Astrocyte (in vitro differentiated cells and primary cell): ENCODE results near the gene TDRKH. TPM values are rescaled to one million over a fixed set of nuclear protein-coding genes. Genes with fewer than 3 reads are reported as not detected.

ENCODE experiments used
- DNase-seq: peaks from one replicate; pipeline ENCODE4 v3.0.0-alpha.2; 2010; ENCODE audit warnings: low read depth
- FAIRE-seq: peaks from 2 replicates; lab custom pipeline; 2011; peaks lifted over from hg19 to GRCh38; lab: Jason Lieb, UNC
- H2AFZ ChIP-seq: 2 replicates; pipeline ENCODE4 v1.6.0; 2012; ENCODE audit warnings: low read depth, low read length, inconsistent platforms
- H3K27ac ChIP-seq: 2 replicates; pipeline ENCODE4 v1.5.1; 2011; ENCODE audit warnings: low read depth, low read length, inconsistent platforms
- H3K27me3 ChIP-seq: 2 replicates; pipeline ENCODE4 v1.6.0; 2011; ENCODE audit warnings: low read length, inconsistent platforms; ENCODE audit not compliant: insufficient read depth
- H3K36me3 ChIP-seq: 2 replicates; pipeline ENCODE4 v1.5.1; 2011; ENCODE audit warnings: low read length, inconsistent platforms; ENCODE audit not compliant: insufficient read depth
- H3K4me1 ChIP-seq: 2 replicates; pipeline ENCODE4 v1.5.1; 2011; ENCODE audit warnings: low read length, inconsistent platforms; ENCODE audit not compliant: insufficient read depth
- H3K4me2 ChIP-seq: 2 replicates; pipeline ENCODE4 v1.6.0; 2012; ENCODE audit warnings: low read length, inconsistent platforms
- H3K4me3 ChIP-seq: 2 replicates; pipeline ENCODE4 v1.5.1; 2011; ENCODE audit warnings: low read depth, mild to moderate bottlenecking, low read length, inconsistent platforms; ENCODE audit not compliant: insufficient read depth
- H3K79me2 ChIP-seq: 2 replicates; pipeline ENCODE4 v1.6.0; 2012; ENCODE audit warnings: mild to moderate bottlenecking, low read length, inconsistent platforms; ENCODE audit not compliant: insufficient read depth
- H3K9ac ChIP-seq: 2 replicates; pipeline ENCODE4 v1.6.0; 2012; ENCODE audit warnings: mild to moderate bottlenecking, low read length, inconsistent platforms
- H3K9me3 ChIP-seq: 2 replicates; pipeline ENCODE4 v1.5.1; 2012; ENCODE audit warnings: low read depth, mild to moderate bottlenecking, low read length, inconsistent platforms; ENCODE audit not compliant: insufficient read depth
- H4K20me1 ChIP-seq: 2 replicates; pipeline ENCODE4 v1.6.0; 2012; ENCODE audit warnings: low read length, inconsistent platforms; ENCODE audit not compliant: insufficient read depth
- H3K27ac Mint-ChIP-seq: one replicate; pipeline ENCODE4 v1.8.0; 2021; ENCODE audit warnings: mild to moderate bottlenecking, mixed read lengths; ENCODE audit not compliant: unreplicated experiment
- H3K27me3 Mint-ChIP-seq: one replicate; pipeline ENCODE4 v1.8.0; 2021; ENCODE audit warnings: low read depth, mixed read lengths; ENCODE audit not compliant: unreplicated experiment
- H3K36me3 Mint-ChIP-seq: one replicate; pipeline ENCODE4 v1.8.0; 2021; ENCODE audit warnings: low read depth, mixed read lengths; ENCODE audit not compliant: unreplicated experiment
- H3K4me1 Mint-ChIP-seq: one replicate; pipeline ENCODE4 v1.8.0; 2021; ENCODE audit warnings: low read depth, mixed read lengths; ENCODE audit not compliant: unreplicated experiment
- H3K4me3 Mint-ChIP-seq: one replicate; pipeline ENCODE4 v1.8.0; 2021; ENCODE audit warnings: mild to moderate bottlenecking, moderate library complexity, mixed read lengths; ENCODE audit not compliant: unreplicated experiment
- H3K9me3 Mint-ChIP-seq: one replicate; pipeline ENCODE4 v1.8.0; 2021; ENCODE audit warnings: mild to moderate bottlenecking, mixed read lengths; ENCODE audit not compliant: unreplicated experiment
- CTCF ChIP-seq: IDR thresholded peaks from 2 replicates; pipeline ENCODE4 v1.5.1; 2011; ENCODE audit warnings: low read depth, mild to moderate bottlenecking, inconsistent platforms, low read length, moderate library complexity; ENCODE audit not compliant: insufficient read depth
- EZH2 ChIP-seq: IDR thresholded peaks from 2 replicates; pipeline ENCODE4 v1.6.1; 2012; ENCODE audit warnings: mild to moderate bottlenecking, low read length, inconsistent platforms; ENCODE audit not compliant: insufficient read depth
- total RNA-seq: library from RNA; stranded (reverse); gene quantifications from 2 replicates; pipeline ENCODE4 v1.2.1, GENCODE V29; 2021

Gene TDRKH
- total RNA-seq, 1 donor from 2014 or later: 7.5 TPM

- no peak overlapping the region for H3K27ac ChIP-seq
- H3K4me3 Mint-ChIP-seq: no peak overlapping the region
- no peak overlapping the region for H3K4me3 ChIP-seq
- H3K4me1 Mint-ChIP-seq: peaks cover 1% of the 10 kb centered on the region
- no peaks in the 10 kb centered on the region for H4K20me1 ChIP-seq
- no peaks in the 10 kb centered on the region for H3K36me3 ChIP-seq
- FAIRE-seq: no peak
- peaks cover 69% of the 10 kb centered on the region for H3K27me3 Mint-ChIP-seq
- no peaks in the 10 kb centered on the region for H3K9me3 Mint-ChIP-seq
- no peak for TF ChIP-seq EZH2
- TF ChIP-seq CTCF: no peak
- H3K27me3 ChIP-seq: peaks cover 78% of the 10 kb centered on the region
- DNase-seq: no peak
- no peak overlapping the region for H3K4me2 ChIP-seq
- H3K4me1 ChIP-seq: no peaks in the 10 kb centered on the region
- no peak overlapping the region for H3K27ac Mint-ChIP-seq
- no peaks in the 10 kb centered on the region for H3K9me3 ChIP-seq
- no peak overlapping the region for H2AFZ ChIP-seq
- H3K9ac ChIP-seq: no peak overlapping the region
- no peaks in the 10 kb centered on the region for H3K79me2 ChIP-seq
- peaks cover 7% of the 10 kb centered on the region for H3K36me3 Mint-ChIP-seq
These were observed 13.6 kb upstream of the TDRKH start for GRCh38 chr1:151803915-151804314.

DNA sequence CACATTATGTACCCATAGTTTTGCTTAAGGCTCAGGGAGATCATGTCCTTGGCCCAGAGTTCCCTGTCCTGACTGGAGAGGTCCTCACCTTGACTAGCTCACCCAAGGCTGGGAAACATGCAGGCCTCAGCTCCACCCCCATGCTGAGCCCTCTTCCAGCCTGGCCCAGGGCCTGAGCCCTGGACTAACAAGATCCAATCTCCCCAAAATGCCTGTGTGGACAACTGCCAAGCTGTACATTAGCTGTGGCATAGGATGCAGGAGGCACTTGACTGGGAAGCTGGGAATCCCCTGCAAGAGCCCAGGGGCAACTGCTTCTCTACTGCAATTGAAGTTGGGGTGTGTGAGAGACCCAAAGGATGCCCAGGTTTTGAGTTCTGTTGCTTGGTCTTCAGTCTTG, 12.9 kb upstream of the TDRKH start:
- no peak overlapping the region for H2AFZ ChIP-seq
- no peaks in the 10 kb centered on the region for H3K4me1 ChIP-seq
- H3K9me3 Mint-ChIP-seq: no peaks in the 10 kb centered on the region
- peaks cover 69% of the 10 kb centered on the region for H3K27me3 Mint-ChIP-seq
- H3K27ac Mint-ChIP-seq: no peak overlapping the region
- H3K36me3 Mint-ChIP-seq: peaks cover 7% of the 10 kb centered on the region
- no peak overlapping the region for H3K27ac ChIP-seq
- H4K20me1 ChIP-seq: no peaks in the 10 kb centered on the region
- no peaks in the 10 kb centered on the region for H3K9me3 ChIP-seq
- DNase-seq (no peak), FAIRE-seq (no peak)
- H3K4me3 Mint-ChIP-seq: no peak overlapping the region
- no peak for TF ChIP-seq EZH2
- TF ChIP-seq CTCF: no peak
- H3K4me1 Mint-ChIP-seq: peaks cover 1% of the 10 kb centered on the region
- H3K36me3 ChIP-seq: no peaks in the 10 kb centered on the region
- no peak overlapping the region for H3K4me2 ChIP-seq
- no peaks in the 10 kb centered on the region for H3K79me2 ChIP-seq
- no peak overlapping the region for H3K4me3 ChIP-seq
- no peak overlapping the region for H3K9ac ChIP-seq
- peaks cover 81% of the 10 kb centered on the region for H3K27me3 ChIP-seq

GRCh38 chr1:151802372-151802771, 12.1 kb upstream of the TDRKH start:
- Histone ChIP-seq H3K4me2 (no peak overlapping the region), H3K9me3 (no peaks in the 10 kb centered on the region), H3K4me3 (no peak overlapping the region), H3K4me1 (no peaks in the 10 kb centered on the region), H4K20me1 (no peaks in the 10 kb centered on the region), H3K79me2 (no peaks in the 10 kb centered on the region), H3K27me3 (peaks cover 80% of the 10 kb centered on the region), H3K27ac (no peak overlapping the region), H3K9ac (no peak overlapping the region), H3K36me3 (no peaks in the 10 kb centered on the region), H2AFZ (no peak overlapping the region)
- Mint-ChIP-seq H3K4me1 (peaks cover 1% of the 10 kb centered on the region), H3K27ac (no peak overlapping the region), H3K36me3 (peaks cover 7% of the 10 kb centered on the region), H3K9me3 (no peaks in the 10 kb centered on the region), H3K4me3 (no peak overlapping the region), H3K27me3 (peaks cover 63% of the 10 kb centered on the region)
- DNase-seq: no peak
- no peak for FAIRE-seq
- no peak for TF ChIP-seq CTCF
- TF ChIP-seq EZH2: no peak
